Activated CD4-positive, alpha-beta T cell treated with anti-CD3 and anti-CD28 coated beads, Interleukin-2, amount 50 U/mL, for 4 hours (primary cell): Measurements from ENCODE around the gene MYO10.
"Not testable (repeated sequence)": the region's sequence is repeated elsewhere in the genome, so short reads cannot be mapped to it uniquely, and the experiment has no call there.

Experiments used
- DNase-seq, 2 experiments: peaks; one replicate each; pipeline ENCODE4 v3.0.0-alpha.2; 2020

The MYO10 gene

GRCh38 chr5:16659536-16659935, 276.6 kb downstream of the MYO10 start:
- DNase-seq, result no peak

- DNase-seq, result no peak
Measured at GRCh38 chr5:16656561-16657191, 279.4 kb downstream of the MYO10 start.

DNA sequence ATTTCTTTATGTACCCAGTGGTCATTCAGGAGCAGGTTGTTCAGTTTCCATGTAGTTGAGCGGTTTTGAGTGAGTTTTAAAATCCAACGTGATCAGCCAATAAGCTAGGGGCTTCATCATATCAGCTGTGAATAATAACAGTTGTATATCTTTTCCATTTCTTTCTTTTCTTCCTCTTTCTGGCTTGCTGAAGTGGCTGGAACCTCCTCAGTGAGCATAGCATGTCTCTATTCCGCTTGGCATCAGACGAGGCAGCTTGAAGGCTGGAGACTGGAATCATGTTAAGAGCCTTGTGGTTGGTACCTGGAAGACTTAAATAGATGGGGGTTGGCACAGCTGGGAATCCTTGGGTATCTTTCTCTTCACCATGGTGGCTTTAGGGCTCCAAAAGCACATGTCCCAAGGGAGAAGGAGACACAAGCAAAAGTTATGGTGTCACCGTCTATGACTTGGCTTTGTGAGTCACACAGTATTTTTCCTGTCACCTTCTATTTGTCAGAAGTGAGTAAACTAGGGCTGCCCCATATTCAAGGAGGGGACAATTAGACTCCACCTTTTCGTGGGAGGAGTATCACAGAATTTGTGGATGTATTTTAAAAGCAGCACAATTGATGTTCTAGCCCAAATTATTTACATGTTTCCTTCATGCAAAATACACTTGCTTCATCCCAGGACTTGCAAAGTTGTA, 281.3 kb downstream of the MYO10 start:
- DNase-seq, result no peak

- not testable (repeated sequence) for DNase-seq
Measured at GRCh38 chr5:16648739-16649138, 287.3 kb downstream of the MYO10 start.

DNA sequence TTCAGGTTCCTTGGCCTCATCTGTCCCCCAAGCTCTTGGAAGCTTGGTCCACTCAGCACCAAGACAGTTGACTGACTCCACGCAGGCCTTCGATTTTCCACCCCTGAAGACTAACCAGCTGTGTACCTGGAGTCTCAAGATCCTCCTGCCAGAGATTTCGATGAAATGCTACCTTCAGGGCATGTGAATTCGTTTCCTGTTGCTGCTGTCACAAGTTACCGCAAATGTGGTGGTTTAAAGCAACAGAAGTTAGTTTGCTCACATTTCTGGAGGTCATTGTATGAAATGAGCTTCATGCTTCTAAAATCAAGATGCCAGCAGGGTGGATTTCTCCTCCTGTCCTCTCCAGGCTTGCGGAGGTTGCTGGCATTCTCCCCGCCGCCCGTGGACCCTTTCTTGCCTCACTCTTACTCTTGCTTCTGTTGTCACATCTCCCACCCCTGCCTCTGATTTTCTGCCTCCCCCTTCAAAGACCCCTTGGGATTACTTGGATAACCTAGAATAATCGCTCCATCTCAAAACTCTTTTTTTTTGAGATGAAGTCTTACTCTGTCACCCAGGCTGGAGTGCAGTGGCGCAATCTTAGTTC, 291.7 kb downstream of the MYO10 start:
- no peak for DNase-seq

GRCh38 chr5:16642867-16643266, 293.2 kb downstream of the MYO10 start:
- DNase-seq, result no peak

DNA sequence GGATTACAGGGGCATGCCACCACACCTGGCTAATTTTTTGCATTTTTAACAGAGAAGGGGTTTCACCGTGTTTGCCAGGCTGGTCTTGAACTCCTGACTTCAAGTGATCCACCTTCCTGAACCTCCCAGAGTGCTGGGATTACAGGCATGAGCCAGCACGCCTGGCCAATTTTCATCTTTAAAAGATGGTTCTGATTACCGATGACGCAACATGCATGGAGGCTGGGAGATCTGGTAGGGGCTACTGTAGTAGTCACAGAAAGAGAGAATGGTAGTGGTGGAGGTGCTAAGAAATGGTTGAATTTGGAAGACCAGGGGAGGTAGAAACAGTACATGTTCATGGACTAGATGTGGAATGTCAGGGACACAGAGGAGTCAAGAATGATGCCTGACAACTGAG, 296.9 kb downstream of the MYO10 start:
- DNase-seq, result no peak

DNA sequence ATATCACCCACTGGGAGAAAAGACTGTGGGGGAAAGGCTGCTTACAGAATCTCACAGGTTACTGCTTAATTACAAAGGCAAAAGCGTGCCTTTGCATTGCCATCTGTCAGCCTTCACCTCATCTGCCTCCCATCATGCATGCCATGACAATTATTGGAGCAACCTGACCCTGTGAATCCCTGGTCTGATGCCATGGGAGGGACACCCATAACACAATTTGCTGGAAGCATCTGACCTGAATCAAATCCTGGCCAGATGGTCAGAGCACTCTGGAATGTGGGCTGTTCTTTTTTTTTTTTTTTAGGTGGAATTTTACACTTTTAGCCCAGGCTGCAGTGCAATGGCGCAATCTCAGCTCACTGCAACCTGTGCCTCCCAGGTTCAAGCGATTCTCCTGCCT, 307.7 kb downstream of the MYO10 start:
- DNase-seq, result no peak

- DNase-seq, result no peak
Measured at GRCh38 chr5:16626696-16627264, 309.3 kb downstream of the MYO10 start.

GRCh38 chr5:16625096-16625495, 311.0 kb downstream of the MYO10 start:
- DNase-seq, result no peak

GRCh38 chr5:16619136-16619535, 317.0 kb downstream of the MYO10 start:
- no peak for DNase-seq

GRCh38 chr5:16618138-16618897, 317.8 kb downstream of the MYO10 start:
- no peak for DNase-seq

GRCh38 chr5:16617274-16617968, 318.7 kb downstream of the MYO10 start:
- DNase-seq, result peak; percentile 46 to 53

- peak; percentile 78 to 81 for DNase-seq
Measured at GRCh38 chr5:16616536-16617273, 319.4 kb downstream of the MYO10 start, which contains the start of gene RETREG1. RETREG1 (minus strand) TSS chr5:16616997; CDS start chr5:16616971, 26 bp downstream.

DNA sequence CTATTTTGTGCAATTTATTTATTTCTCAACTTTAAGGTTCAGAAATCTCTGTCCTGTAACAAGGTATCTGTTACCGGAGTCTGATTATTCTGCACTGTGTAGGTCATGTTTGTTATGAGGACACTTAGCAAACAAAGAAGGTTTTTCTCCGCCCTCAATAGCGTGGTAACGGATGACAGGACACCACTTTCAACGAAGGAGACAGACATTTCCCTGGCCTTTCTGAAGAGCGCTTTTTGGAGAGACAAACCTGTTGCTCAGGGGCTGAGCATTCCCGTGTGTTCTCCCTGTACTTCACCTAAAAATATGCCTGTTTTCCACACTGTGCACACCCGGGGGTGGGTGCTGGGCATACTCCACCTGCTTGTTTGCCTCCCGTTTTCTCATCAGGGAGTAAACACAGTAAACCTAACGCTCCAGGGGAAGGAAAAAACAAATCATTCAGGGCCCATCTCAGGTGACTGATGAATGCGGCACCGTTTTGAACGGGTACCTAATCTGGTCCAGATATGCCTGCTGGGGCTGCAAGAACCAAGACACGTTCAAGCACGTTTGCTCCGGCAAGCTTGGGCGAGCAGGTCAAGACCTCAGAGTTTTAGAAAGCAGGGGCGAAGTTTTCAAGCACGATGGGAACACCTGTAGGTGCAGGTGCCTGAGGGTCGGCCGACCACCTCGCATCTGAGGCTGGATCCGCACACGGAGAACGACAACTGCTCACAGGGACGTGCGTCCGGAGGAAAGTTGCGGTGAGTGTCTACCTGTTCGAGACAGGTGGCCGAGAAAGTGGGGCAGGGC, 320.1 kb downstream of the MYO10 start:
- DNase-seq, result no peak

DNA sequence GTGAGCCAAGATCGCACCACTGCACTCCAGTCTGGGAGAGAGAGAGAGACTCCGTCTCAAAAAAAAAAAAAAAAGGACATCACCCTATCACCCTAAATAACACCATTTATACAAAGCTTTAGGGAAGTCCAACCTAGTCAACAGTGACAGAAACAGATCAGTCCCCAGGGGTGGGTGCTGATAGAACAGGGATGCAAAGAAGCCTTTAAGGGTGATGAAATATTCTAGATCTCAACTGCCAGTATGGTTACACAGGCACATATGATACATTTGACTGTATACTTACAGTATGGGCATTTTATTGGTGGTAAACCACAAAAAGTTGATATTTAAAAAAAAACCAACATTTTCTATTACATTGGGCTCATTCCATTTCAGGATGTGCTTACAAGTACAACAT, 324.1 kb downstream of the MYO10 start:
- DNase-seq, result no peak
